Measurements from ENCODE around the gene SARS2. TPM values are rescaled to one million over a fixed set of nuclear protein-coding genes. Genes with fewer than 3 reads are reported as not detected.

SARS2 gene
- polyA plus RNA-seq, 3 donors, result 8.1 to 21.9 (median 8.3) TPM

- no peak overlapping the region for H3K4me3 Mint-ChIP-seq
- peak overlapping the region in 2 of 7 donors; percentile 10 to 20 for H3K27ac Mint-ChIP-seq
- peaks cover 0 to 15% of the 10 kb centered on the region in 2 donors for H3K9me3 ChIP-seq (replicated peaks in 1 of 2; ENCODE audit: control insufficient read depth in 1 of 2, insufficient read depth in 1 of 2, low read length in 2 of 2)
- H4K20me1 ChIP-seq (ENCODE audit: insufficient read depth, low read length), result no peaks in the 10 kb centered on the region
- no peak overlapping the region for H2AFZ ChIP-seq (ENCODE audit: insufficient read depth, low read depth, low read length, poor library complexity, severe bottlenecking)
- H3K27ac ChIP-seq (ENCODE audit: low read depth in 1 of 2, low read length in 2 of 2), result no peak overlapping the region
- no peaks in the 10 kb centered on the region for H3K27me3 ChIP-seq (ENCODE audit: control insufficient read depth in 2 of 2, insufficient read depth in 2 of 2, low read length in 2 of 2)
- 95% methylated on average over 21 of the region's 29 CpGs for WGBS (ENCODE audit: insufficient coverage)
- no peak overlapping the region for H3K4me2 ChIP-seq (replicated peaks; ENCODE audit: extremely low read depth, low read length, poor library complexity, severe bottlenecking)
- TF ChIP-seq CTCF (IDR thresholded peaks at IDR 0.05), result peak; percentile 30
- intact Hi-C loops (cut with micrococcal nuclease), result loop anchor here (5.0 to 10.0 kb wide), 3 partner anchors 35 to 528 kb away; partner anchors contain the start of genes FAM98C (in 1 of the 2), NFKBIB (in 1 of the 2) and SIRT2 (in 1 of the 2)
- H3K4me3 ChIP-seq (replicated peaks in 1 of 3; ENCODE audit: low read depth in 2 of 3, low read length in 3 of 3), result no peak overlapping the region
- no peak overlapping the region for H3K9ac ChIP-seq (ENCODE audit: insufficient read depth, low read length, poor library complexity, severe bottlenecking)
- peaks cover 10 to 18% of the 10 kb centered on the region in 2 donors for H3K36me3 ChIP-seq (replicated peaks in 1 of 2; ENCODE audit: control insufficient read depth in 1 of 2, insufficient read depth in 2 of 2, low read length in 2 of 2)
- H3K79me2 ChIP-seq (ENCODE audit: insufficient read depth, low read length), result peaks cover 27% of the 10 kb centered on the region
- H3K27me3 Mint-ChIP-seq (ENCODE audit: low read depth in 3 of 3), result peaks cover 0 to 2% (median 1%) of the 10 kb centered on the region in 3 donors
- peaks cover 16 to 25% of the 10 kb centered on the region in 2 donors for H3K4me1 ChIP-seq (ENCODE audit: control insufficient read depth in 1 of 2, insufficient read depth in 2 of 2, low read length in 2 of 2)
- H3K36me3 Mint-ChIP-seq, result peaks cover 13 to 32% of the 10 kb centered on the region in 2 donors
- peaks cover 15% of the 10 kb centered on the region for H3K4me1 Mint-ChIP-seq
- peak in 1 of 3 donors; percentile 29 for DNase-seq
- peaks cover 11 to 22% (median 18%) of the 10 kb centered on the region in 7 donors for H3K9me3 Mint-ChIP-seq
Measured at GRCh38 chr19:38932425-38933179, 2.0 kb upstream of the SARS2 start.

- H3K9me3 Mint-ChIP-seq, result peaks cover 11 to 22% (median 18%) of the 10 kb centered on the region in 7 donors
- Histone ChIP-seq H3K4me1 (ENCODE audit: control insufficient read depth in 1 of 2, insufficient read depth in 2 of 2, low read length in 2 of 2) (peaks cover 16 to 25% of the 10 kb centered on the region in 2 donors), H3K27me3 (ENCODE audit: control insufficient read depth in 2 of 2, insufficient read depth in 2 of 2, low read length in 2 of 2) (no peaks in the 10 kb centered on the region), H2AFZ (ENCODE audit: insufficient read depth, low read depth, low read length, poor library complexity, severe bottlenecking) (peak overlapping the region; percentile 94), H3K4me2 (replicated peaks; ENCODE audit: extremely low read depth, low read length, poor library complexity, severe bottlenecking) (peak overlapping the region; percentile 97), H3K36me3 (replicated peaks in 1 of 2; ENCODE audit: control insufficient read depth in 1 of 2, insufficient read depth in 2 of 2, low read length in 2 of 2) (peaks cover 10 to 18% of the 10 kb centered on the region in 2 donors), H3K9ac (ENCODE audit: insufficient read depth, low read length, poor library complexity, severe bottlenecking) (peak overlapping the region; percentile 88), H4K20me1 (ENCODE audit: insufficient read depth, low read length) (no peaks in the 10 kb centered on the region), H3K79me2 (ENCODE audit: insufficient read depth, low read length) (peaks cover 27% of the 10 kb centered on the region), H3K27ac (ENCODE audit: low read depth in 1 of 2, low read length in 2 of 2) (peak overlapping the region; percentile 69 to 96), H3K4me3 (replicated peaks in 1 of 3; ENCODE audit: low read depth in 2 of 3, low read length in 3 of 3) (peak overlapping the region; percentile 70 to 92 (median 86)), H3K9me3 (replicated peaks in 1 of 2; ENCODE audit: control insufficient read depth in 1 of 2, insufficient read depth in 1 of 2, low read length in 2 of 2) (peaks cover 0 to 15% of the 10 kb centered on the region in 2 donors)
- no peak for DNase-seq
- peaks cover 15% of the 10 kb centered on the region for H3K4me1 Mint-ChIP-seq
- intact Hi-C loops (cut with micrococcal nuclease), result loop anchor here (5.0 to 10.0 kb wide), 3 partner anchors 34 to 527 kb away; partner anchors contain the start of genes FAM98C (in 1 of the 2), NFKBIB (in 1 of the 2) and SIRT2 (in 1 of the 2)
- H3K27ac Mint-ChIP-seq, result peak overlapping the region; percentile 94 to 98 (median 97)
- peaks cover 14 to 37% of the 10 kb centered on the region in 2 donors for H3K36me3 Mint-ChIP-seq
- no peak for TF ChIP-seq CTCF (IDR thresholded peaks at IDR 0.05)
- WGBS (ENCODE audit: insufficient coverage), result 47% methylated on average over 3 of the region's 8 CpGs
- peak overlapping the region; percentile 90 to 96 for H3K4me3 Mint-ChIP-seq
- peaks cover 0 to 2% (median 0%) of the 10 kb centered on the region in 3 donors for H3K27me3 Mint-ChIP-seq (ENCODE audit: low read depth in 3 of 3)
Measured at GRCh38 chr19:38931521-38931793, 894 bp upstream of the SARS2 start.
